HepG2 (cell line): ENCODE measurements around the gene FRMD5. TPM values are rescaled to one million over a fixed set of nuclear protein-coding genes. Genes with fewer than 3 reads are reported as not detected.

ENCODE experiments used
- ATAC-seq: fragments of 200-7000 bp; cut with Tn5 transposase; 3 replicates; pipeline ENCODE4 v1.9.1; 2020; ENCODE audit warnings: mild to moderate bottlenecking, moderate library complexity
- BruUV-seq: library from RNA; stranded (reverse); fragments of 400-500 nt; replicated peaks from 2 replicates; lab custom pipeline; 2021; lab: Mats Ljungman, UMichigan
- CTCF ChIA-PET: fragments of 300-600 bp; formaldehyde crosslinking; extraction: SDS; loops from one replicate; lab custom pipeline; 2021; ENCODE audit warnings: low total read pairs, inconsistent platforms, low intra/inter-chr PET ratio; lab: Yijun Ruan, JAX
- POLR2A ChIA-PET: fragments of 350-600 bp; sonication (Branson Sonifier 250); formaldehyde crosslinking; loops from one replicate; lab custom pipeline; 2020; ENCODE audit warnings: antibody characterized with exemption, inconsistent platforms; lab: Yijun Ruan, JAX
- DNase-seq: peaks from one replicate; pipeline ENCODE4 v3.0.0-alpha.2; 2015; ENCODE audit warnings: low spot score
- FAIRE-seq: peaks from 3 replicates; lab custom pipeline; 2011; peaks lifted over from hg19 to GRCh38; lab: Jason Lieb, UNC
- H2AFZ ChIP-seq: one replicate; pipeline ENCODE4 v1.6.1; 2011; ENCODE audit warnings: low read length, inconsistent platforms
- H3K27ac ChIP-seq: fragments of 300-600 bp; 3 replicates; pipeline ENCODE4 v1.8.0; 2011; ENCODE audit warnings: mixed run types, mild to moderate bottlenecking, mixed read lengths, low read length, inconsistent platforms; ENCODE audit not compliant: insufficient read depth; ENCODE audit errors: extremely low read length
- H3K27me3 ChIP-seq, 2 experiments: fragments of 200-600 bp in 1 of 2; 2 replicates in 1 of 2; 3 replicates in 1 of 2; pipeline versions ENCODE4 v1.6.0 to v1.8.0; 2011; ENCODE audit warnings: low read length in 2 of 2, mild to moderate bottlenecking in 2 of 2, moderate library complexity in 2 of 2, inconsistent platforms in 1 of 2; ENCODE audit not compliant: insufficient read depth in 2 of 2, control insufficient read depth in 1 of 2
- H3K36me3 ChIP-seq, 2 experiments: fragments of 200-600 bp in 1 of 2; replicated peaks in 1 of 2; 2 replicates in 1 of 2; 3 replicates in 1 of 2; pipeline versions ENCODE4 v1.5.1 to v1.8.0; 2011; ENCODE audit warnings: low read length in 2 of 2, inconsistent platforms in 1 of 2; ENCODE audit not compliant: insufficient read depth in 2 of 2, control insufficient read depth in 1 of 2
- H3K4me1 ChIP-seq: 2 replicates; pipeline ENCODE4 v1.5.1; 2012; ENCODE audit warnings: low read length, inconsistent platforms; ENCODE audit not compliant: insufficient read depth
- H3K4me2 ChIP-seq: 2 replicates; pipeline ENCODE4 v1.6.0; 2011; ENCODE audit warnings: low read depth, low read length, inconsistent platforms
- H3K4me3 ChIP-seq, 3 experiments: fragments of 200-600 bp in 1 of 3; sonication (generic), shearing (Covaris generic) in 1 of 3; replicated peaks in 1 of 3; 2 replicates each; pipeline ENCODE4 v1.5.1; 2011 to 2016; ENCODE audit warnings: low read length in 3 of 3, inconsistent platforms in 2 of 3, low read depth in 2 of 3, mild to moderate bottlenecking in 2 of 3, control low read depth in 1 of 3, mixed read lengths in 1 of 3; ENCODE audit not compliant: insufficient read depth in 1 of 3
- H3K79me2 ChIP-seq: one replicate; pipeline ENCODE4 v1.6.1; 2011; ENCODE audit warnings: low read length, inconsistent platforms; ENCODE audit not compliant: insufficient read depth
- H3K9ac ChIP-seq: 2 replicates; pipeline ENCODE4 v1.6.0; 2011; ENCODE audit warnings: mild to moderate bottlenecking, low read depth, low read length, inconsistent platforms; ENCODE audit not compliant: insufficient read depth
- H3K9me3 ChIP-seq: 2 replicates; pipeline ENCODE4 v1.5.1; 2012; ENCODE audit warnings: mild to moderate bottlenecking, low read length
- H4K20me1 ChIP-seq: 2 replicates; pipeline ENCODE4 v1.6.0; 2011; ENCODE audit warnings: inconsistent platforms, mild to moderate bottlenecking, low read length, moderate library complexity; ENCODE audit not compliant: insufficient read depth
- ATF2 ChIP-seq: sonication (generic); formaldehyde crosslinking; IDR thresholded peaks from 2 replicates; pipeline ENCODE4 v1.4.0; 2020; ENCODE audit warnings: missing genetic modification reagents
- GFI1 ChIP-seq: sonication (generic); formaldehyde crosslinking; IDR thresholded peaks from 2 replicates; pipeline ENCODE4 v1.5.0; 2020; ENCODE audit warnings: missing genetic modification reagents, mild to moderate bottlenecking, borderline replicate concordance
- MAFF ChIP-seq: IDR thresholded peaks from 2 replicates; pipeline ENCODE4 v1.6.1; 2011; ENCODE audit warnings: low read depth, low read length, improper control_type of control experiment
- ZBTB1 ChIP-seq: sonication (generic); formaldehyde crosslinking; IDR thresholded peaks from 2 replicates; pipeline ENCODE4 v1.4.0; 2020; ENCODE audit warnings: missing genetic modification reagents, borderline replicate concordance
- ZNF124 ChIP-seq: sonication (generic); formaldehyde crosslinking; IDR thresholded peaks from 2 replicates; pipeline ENCODE4 v1.4.0; 2020; ENCODE audit warnings: missing genetic modification reagents
- ZNF564 ChIP-seq: sonication (generic); formaldehyde crosslinking; IDR thresholded peaks from 2 replicates; pipeline ENCODE4 v1.8.1; 2023; ENCODE audit warnings: mild to moderate bottlenecking, missing genetic modification reagents
- WGBS: methylation state at CpG from one replicate; pipeline ENCODE4 v1.1.6; 2017; ENCODE audit warnings: low lambda C conversion rate; 5-methylcytosine and 5-hydroxymethylcytosine counted together
- in situ Hi-C: cut with HindIII; loops from 2 replicates; pipeline ENCODE4 v1.10.0; 2017; ENCODE audit warnings: low pct_unique_long_range_greater_than_20kb; ENCODE audit not compliant: extremely low pct_ligation_motif_present
- intact Hi-C: fragments of 100-400 bp; cut with micrococcal nuclease; formaldehyde crosslinking; loops from one replicate; pipeline ENCODE4 v1.10.0; 2022; ENCODE audit not compliant: unreplicated experiment
- polyA plus RNA-seq, 8 experiments: library from polyadenylated mRNA; depleted of rRNA in 3 of 8; stranded (reverse) in 7 of 8; unstranded in 1 of 8; fragments of >200 nt; fragmentation: Illumina TruSeq in 4 of 8; extraction: Trizol in 4 of 8; gene quantifications; 2 replicates each; pipeline versions ENCODE4 v1.2.1 to v1.2.3, GENCODE V29; 2011 to 2016; ENCODE audit warnings: low read depth in 4 of 8, missing spikeins in 1 of 8, mixed read lengths in 1 of 8; ENCODE audit not compliant: insufficient read depth in 1 of 8
- total RNA-seq, 5 experiments: library from RNA; depleted of rRNA; stranded (reverse); fragments of >200 nt; fragmentation: Illumina TruSeq; extraction: Trizol; gene quantifications; 2 replicates each; pipeline ENCODE4 v1.2.3, GENCODE V29; 2016; ENCODE audit warnings: low read depth in 1 of 5
- TF ChIP-seq, protein P1 (sequence below): sonication (generic); formaldehyde crosslinking; IDR thresholded peaks from 2 replicates; pipeline ENCODE4 v1.8.0; 2023; ENCODE audit warnings: mild to moderate bottlenecking, missing genetic modification reagents

FRMD5 gene
- total and polyA plus RNA-seq, 2 of the 13 experiments (the other 11 are each of a cell fraction or from before 2014, with no cell fraction given) = 0.93 to 1.5 TPM

- TF ChIP-seq GFI1 = no peak
- TF ChIP-seq ATF2 (CRISPR knock-in tag) = no peak
- TF ChIP-seq, protein P1, sequence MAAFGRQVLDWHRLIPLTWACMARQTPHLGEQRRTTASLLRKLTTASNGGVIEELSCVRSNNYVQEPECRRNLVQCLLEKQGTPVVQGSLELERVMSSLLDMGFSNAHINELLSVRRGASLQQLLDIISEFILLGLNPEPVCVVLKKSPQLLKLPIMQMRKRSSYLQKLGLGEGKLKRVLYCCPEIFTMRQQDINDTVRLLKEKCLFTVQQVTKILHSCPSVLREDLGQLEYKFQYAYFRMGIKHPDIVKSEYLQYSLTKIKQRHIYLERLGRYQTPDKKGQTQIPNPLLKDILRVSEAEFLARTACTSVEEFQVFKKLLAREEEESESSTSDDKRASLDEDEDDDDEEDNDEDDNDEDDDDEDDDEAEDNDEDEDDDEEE (CRISPR knock-in tag) = no peak
- TF ChIP-seq ZBTB1 = no peak
- TF ChIP-seq ZNF564 (CRISPR knock-in tag) = no peak
- no peak for TF ChIP-seq MAFF
- TF ChIP-seq, all 625 proteins: peak for 0
Measured at GRCh38 chr15:44084171-44084570, 110.9 kb downstream of the FRMD5 start (continued).

GRCh38 chr15:44082558-44083157 lies 112.4 kb downstream of the FRMD5 start:
- no peak for TF ChIP-seq ZNF124 (CRISPR knock-in tag)
- Histone ChIP-seq H3K4me2 (no peak overlapping the region), H3K9ac (no peak overlapping the region), H3K27ac (no peak overlapping the region), H2AFZ (no peak overlapping the region), H3K27me3 (no peaks in the 10 kb centered on the region), H4K20me1 (no peaks in the 10 kb centered on the region), H3K4me3 (no peak overlapping the region), H3K9me3 (no peaks in the 10 kb centered on the region), H3K79me2 (no peaks in the 10 kb centered on the region), H3K4me1 (peaks cover 7% of the 10 kb centered on the region), H3K36me3 (no peaks in the 10 kb centered on the region)
- WGBS = 50% methylated on average over 1 of the region's 1 CpG
- ATAC-seq (no peak), FAIRE-seq (no peak), DNase-seq (no peak)
- ChIA-PET CTCF (no interaction called here), POLR2A (no interaction called here)
- BruUV-seq = no TSS peak
- in situ Hi-C loops (no loop called here), intact Hi-C loops (no loop called here)
